GM21360 (cell line): ENCODE results near the gene GRIA3.
"Not testable (repeated sequence)": the region's sequence is repeated elsewhere in the genome, so short reads cannot be mapped to it uniquely, and the experiment has no call there.

ENCODE experiments used
- ATAC-seq: cut with Tn5 transposase; IDR thresholded peaks from one replicate; pipeline ENCODE4 v1.9.1; 2021; ENCODE audit warnings: mild to moderate bottlenecking, moderate library complexity; ENCODE audit not compliant: unreplicated experiment

Gene GRIA3

GRCh38 chrX:123513585-123514278, 329.7 kb downstream of the GRIA3 start:
- ATAC-seq: no peak

- not testable (repeated sequence) for ATAC-seq
Measured at GRCh38 chrX:123514279-123514640, 330.2 kb downstream of the GRIA3 start.

GRCh38 chrX:123518791-123519190, 334.7 kb downstream of the GRIA3 start:
- ATAC-seq: no peak

- ATAC-seq: no peak
Measured at GRCh38 chrX:123525123-123525725, 341.1 kb downstream of the GRIA3 start.

GRCh38 chrX:123530726-123531125, 346.6 kb downstream of the GRIA3 start:
- ATAC-seq: not testable (repeated sequence)
